ENCODE measurements around the gene ADRA1B. TPM values are rescaled to one million over a fixed set of nuclear protein-coding genes. Genes with fewer than 3 reads are reported as not detected.

The ADRA1B gene
- total RNA-seq, 1 donor: 0.36 TPM

- Histone ChIP-seq H3K9me3 (ENCODE audit: low read depth, low read length) (no peaks in the 10 kb centered on the region), H3K4me1 (ENCODE audit: insufficient read depth, low read length) (peaks cover 16% of the 10 kb centered on the region), H3K79me2 (ENCODE audit: insufficient read depth, low read length) (no peaks in the 10 kb centered on the region), H4K20me1 (ENCODE audit: insufficient read depth, low read length) (no peaks in the 10 kb centered on the region), H2AFZ (ENCODE audit: low read length) (no peak overlapping the region), H3K4me3 (ENCODE audit: insufficient read depth, low read length) (no peak overlapping the region), H3K4me2 (ENCODE audit: insufficient read depth, low read length) (no peak overlapping the region), H3K36me3 (ENCODE audit: insufficient read depth, low read length) (no peaks in the 10 kb centered on the region), H3K27ac (ENCODE audit: low read depth, low read length) (no peak overlapping the region), H3K27me3 (ENCODE audit: insufficient read depth, low read length) (no peaks in the 10 kb centered on the region)
- DNase-seq (ENCODE audit: insufficient read length, low spot score, missing footprints): no peak
- TF ChIP-seq, protein P1, sequence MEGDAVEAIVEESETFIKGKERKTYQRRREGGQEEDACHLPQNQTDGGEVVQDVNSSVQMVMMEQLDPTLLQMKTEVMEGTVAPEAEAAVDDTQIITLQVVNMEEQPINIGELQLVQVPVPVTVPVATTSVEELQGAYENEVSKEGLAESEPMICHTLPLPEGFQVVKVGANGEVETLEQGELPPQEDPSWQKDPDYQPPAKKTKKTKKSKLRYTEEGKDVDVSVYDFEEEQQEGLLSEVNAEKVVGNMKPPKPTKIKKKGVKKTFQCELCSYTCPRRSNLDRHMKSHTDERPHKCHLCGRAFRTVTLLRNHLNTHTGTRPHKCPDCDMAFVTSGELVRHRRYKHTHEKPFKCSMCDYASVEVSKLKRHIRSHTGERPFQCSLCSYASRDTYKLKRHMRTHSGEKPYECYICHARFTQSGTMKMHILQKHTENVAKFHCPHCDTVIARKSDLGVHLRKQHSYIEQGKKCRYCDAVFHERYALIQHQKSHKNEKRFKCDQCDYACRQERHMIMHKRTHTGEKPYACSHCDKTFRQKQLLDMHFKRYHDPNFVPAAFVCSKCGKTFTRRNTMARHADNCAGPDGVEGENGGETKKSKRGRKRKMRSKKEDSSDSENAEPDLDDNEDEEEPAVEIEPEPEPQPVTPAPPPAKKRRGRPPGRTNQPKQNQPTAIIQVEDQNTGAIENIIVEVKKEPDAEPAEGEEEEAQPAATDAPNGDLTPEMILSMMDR (IDR thresholded peaks at IDR 0.05; ENCODE audit: extremely low read depth, low read depth, low read length): no peak
Observed at GRCh38 chr5:159982421-159983173, 66.3 kb downstream of the ADRA1B start.

- TF ChIP-seq, protein P1 (IDR thresholded peaks at IDR 0.05; ENCODE audit: extremely low read depth, low read depth, low read length): peak; percentile 68
- no peaks in the 10 kb centered on the region for H3K79me2 ChIP-seq (ENCODE audit: insufficient read depth, low read length)
- peaks cover 7% of the 10 kb centered on the region for H3K4me1 ChIP-seq (ENCODE audit: insufficient read depth, low read length)
- H3K27me3 ChIP-seq (ENCODE audit: insufficient read depth, low read length): no peaks in the 10 kb centered on the region
- H3K4me3 ChIP-seq (ENCODE audit: insufficient read depth, low read length): peak overlapping the region; percentile 74
- H2AFZ ChIP-seq (ENCODE audit: low read length): peak overlapping the region; percentile 68
- no peak overlapping the region for H3K27ac ChIP-seq (ENCODE audit: low read depth, low read length)
- peak overlapping the region; percentile 89 for H3K4me2 ChIP-seq (ENCODE audit: insufficient read depth, low read length)
- no peaks in the 10 kb centered on the region for H3K9me3 ChIP-seq (ENCODE audit: low read depth, low read length)
- peak; percentile 92 for DNase-seq (ENCODE audit: insufficient read length, low spot score, missing footprints)
- no peaks in the 10 kb centered on the region for H4K20me1 ChIP-seq (ENCODE audit: insufficient read depth, low read length)
- H3K36me3 ChIP-seq (ENCODE audit: insufficient read depth, low read length): no peaks in the 10 kb centered on the region
Observed at GRCh38 chr5:159987031-159987674, 70.9 kb downstream of the ADRA1B start.

DNA sequence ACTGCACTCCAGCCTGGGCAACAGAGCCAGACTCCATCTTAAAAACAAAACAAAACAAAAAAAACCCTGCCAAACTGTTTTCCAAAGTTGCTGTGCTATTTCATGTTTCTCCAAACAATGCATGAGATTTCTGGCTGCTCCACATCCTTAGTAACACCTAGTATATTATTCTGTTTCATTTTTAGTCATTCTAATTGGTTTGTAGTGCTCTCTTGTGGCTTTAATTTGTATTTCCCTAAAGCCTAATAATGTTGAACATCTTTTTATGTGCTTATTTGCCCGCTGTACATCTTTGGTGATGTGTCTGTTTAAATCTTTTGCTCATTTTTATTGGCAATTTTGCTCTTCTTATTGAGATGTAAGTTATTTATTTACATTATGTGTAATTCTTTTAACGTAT lies 74.2 kb downstream of the ADRA1B start:
- peaks cover 3% of the 10 kb centered on the region for H3K4me1 ChIP-seq (ENCODE audit: insufficient read depth, low read length)
- no peaks in the 10 kb centered on the region for H3K79me2 ChIP-seq (ENCODE audit: insufficient read depth, low read length)
- no peak overlapping the region for H2AFZ ChIP-seq (ENCODE audit: low read length)
- no peaks in the 10 kb centered on the region for H3K36me3 ChIP-seq (ENCODE audit: insufficient read depth, low read length)
- DNase-seq (ENCODE audit: insufficient read length, low spot score, missing footprints): no peak
- TF ChIP-seq, protein P1 (IDR thresholded peaks at IDR 0.05; ENCODE audit: extremely low read depth, low read depth, low read length): peak; percentile 29
- H3K27ac ChIP-seq (ENCODE audit: low read depth, low read length): no peak overlapping the region
- no peaks in the 10 kb centered on the region for H4K20me1 ChIP-seq (ENCODE audit: insufficient read depth, low read length)
- H3K4me2 ChIP-seq (ENCODE audit: insufficient read depth, low read length): no peak overlapping the region
- peaks cover 4% of the 10 kb centered on the region for H3K9me3 ChIP-seq (ENCODE audit: low read depth, low read length)
- H3K4me3 ChIP-seq (ENCODE audit: insufficient read depth, low read length): no peak overlapping the region
- no peaks in the 10 kb centered on the region for H3K27me3 ChIP-seq (ENCODE audit: insufficient read depth, low read length)

DNA sequence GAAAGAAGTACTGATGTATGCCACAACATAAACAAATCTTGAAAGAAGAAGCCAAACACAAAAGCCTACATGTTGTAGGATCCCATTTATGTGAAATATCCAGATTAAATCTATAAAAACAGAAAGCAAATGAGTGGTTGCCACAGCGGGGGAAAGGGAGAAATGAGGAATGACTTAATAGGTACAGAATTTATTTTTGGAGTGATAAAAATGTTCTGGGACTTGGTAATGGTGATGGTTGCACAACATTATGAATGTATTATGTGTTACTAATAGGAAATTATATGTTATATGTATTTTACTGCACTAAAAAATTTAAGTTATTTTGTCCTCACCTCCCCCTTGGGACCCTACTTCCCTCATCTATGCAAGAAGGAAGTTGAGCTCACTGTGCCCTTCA lies 76.3 kb downstream of the ADRA1B start:
- Histone ChIP-seq H3K9me3 (ENCODE audit: low read depth, low read length) (peaks cover 4% of the 10 kb centered on the region), H3K4me3 (ENCODE audit: insufficient read depth, low read length) (no peak overlapping the region), H3K27me3 (ENCODE audit: insufficient read depth, low read length) (peaks cover 2% of the 10 kb centered on the region), H3K79me2 (ENCODE audit: insufficient read depth, low read length) (no peaks in the 10 kb centered on the region), H3K4me1 (ENCODE audit: insufficient read depth, low read length) (no peaks in the 10 kb centered on the region), H3K27ac (ENCODE audit: low read depth, low read length) (no peak overlapping the region), H3K36me3 (ENCODE audit: insufficient read depth, low read length) (no peaks in the 10 kb centered on the region), H3K4me2 (ENCODE audit: insufficient read depth, low read length) (no peak overlapping the region), H4K20me1 (ENCODE audit: insufficient read depth, low read length) (no peaks in the 10 kb centered on the region), H2AFZ (ENCODE audit: low read length) (no peak overlapping the region)
- TF ChIP-seq, protein P1 (IDR thresholded peaks at IDR 0.05; ENCODE audit: extremely low read depth, low read depth, low read length): no peak
- DNase-seq (ENCODE audit: insufficient read length, low spot score, missing footprints): no peak

Measured in osteoblast (primary cell).